Fibroblast of pulmonary artery (primary cell): ENCODE data around the gene CCDC120.

Experiments
- DNase-seq: peaks from one replicate; pipeline ENCODE4 v3.0.0-alpha.2; 2010; ENCODE audit warnings: low read depth
- H3K4me3 ChIP-seq: replicated peaks from 2 replicates; pipeline ENCODE4 v1.5.1; 2011; ENCODE audit warnings: low read depth, mild to moderate bottlenecking, control low read depth, low read length, moderate library complexity
- TF ChIP-seq, protein P1 (sequence below): IDR thresholded peaks from 2 replicates; pipeline ENCODE4 v1.5.1; 2011; ENCODE audit warnings: mild to moderate bottlenecking, control low read depth, low read length, inconsistent platforms; ENCODE audit errors: missing control alignments

Gene CCDC120

GRCh38 chrX:49111791-49112190, 53.0 kb downstream of the CCDC120 start:
- DNase-seq: no peak
- no peak overlapping the region for H3K4me3 ChIP-seq
- TF ChIP-seq, protein P1, sequence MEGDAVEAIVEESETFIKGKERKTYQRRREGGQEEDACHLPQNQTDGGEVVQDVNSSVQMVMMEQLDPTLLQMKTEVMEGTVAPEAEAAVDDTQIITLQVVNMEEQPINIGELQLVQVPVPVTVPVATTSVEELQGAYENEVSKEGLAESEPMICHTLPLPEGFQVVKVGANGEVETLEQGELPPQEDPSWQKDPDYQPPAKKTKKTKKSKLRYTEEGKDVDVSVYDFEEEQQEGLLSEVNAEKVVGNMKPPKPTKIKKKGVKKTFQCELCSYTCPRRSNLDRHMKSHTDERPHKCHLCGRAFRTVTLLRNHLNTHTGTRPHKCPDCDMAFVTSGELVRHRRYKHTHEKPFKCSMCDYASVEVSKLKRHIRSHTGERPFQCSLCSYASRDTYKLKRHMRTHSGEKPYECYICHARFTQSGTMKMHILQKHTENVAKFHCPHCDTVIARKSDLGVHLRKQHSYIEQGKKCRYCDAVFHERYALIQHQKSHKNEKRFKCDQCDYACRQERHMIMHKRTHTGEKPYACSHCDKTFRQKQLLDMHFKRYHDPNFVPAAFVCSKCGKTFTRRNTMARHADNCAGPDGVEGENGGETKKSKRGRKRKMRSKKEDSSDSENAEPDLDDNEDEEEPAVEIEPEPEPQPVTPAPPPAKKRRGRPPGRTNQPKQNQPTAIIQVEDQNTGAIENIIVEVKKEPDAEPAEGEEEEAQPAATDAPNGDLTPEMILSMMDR: no peak

GRCh38 chrX:49116076-49116475, 57.3 kb downstream of the CCDC120 start:
- TF ChIP-seq, protein P1: no peak
- no peak for DNase-seq
- H3K4me3 ChIP-seq: no peak overlapping the region

DNA sequence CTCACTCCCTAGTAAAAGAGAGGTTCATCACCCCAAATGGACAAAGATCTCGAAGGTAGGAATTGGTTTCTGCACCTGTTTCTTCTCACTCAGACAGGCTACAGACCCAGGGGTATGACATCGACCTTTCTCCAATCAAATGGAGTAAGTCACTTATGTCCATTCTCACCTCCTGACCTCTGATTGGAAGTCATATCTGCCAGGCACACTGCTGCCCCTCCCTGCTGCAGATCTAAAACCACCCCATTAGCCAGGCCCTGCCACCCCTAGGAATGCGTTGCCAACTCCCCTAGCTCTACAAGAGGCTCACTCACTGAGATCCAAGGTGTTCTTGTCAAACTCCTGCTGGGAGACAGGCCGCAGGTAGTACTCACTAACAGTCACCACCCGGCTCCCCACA, 57.9 kb downstream of the CCDC120 start:
- H3K4me3 ChIP-seq: no peak overlapping the region
- TF ChIP-seq, protein P1: no peak
- DNase-seq: no peak

- H3K4me3 ChIP-seq: no peak overlapping the region
- TF ChIP-seq, protein P1: no peak
- no peak for DNase-seq
Measured at GRCh38 chrX:49117581-49117980, 58.8 kb downstream of the CCDC120 start.
